ENCODE results near the gene EAF2.

GRCh38 chr3:121786485-121786884 lies 48.5 kb upstream of the EAF2 start:
- TF ChIP-seq CTCF (IDR thresholded peaks at IDR 0.05) (no peak), EZH2 (IDR thresholded peaks at IDR 0.05; ENCODE audit: borderline replicate concordance, insufficient read depth, low read depth, low read length, poor library complexity, severe bottlenecking) (no peak)

Measured in B cell (primary cell).